GM21576 (cell line): ENCODE data around the gene CEP350.

Experiments
- ATAC-seq: cut with Tn5 transposase; IDR thresholded peaks from one replicate; pipeline ENCODE4 v1.9.1; 2021; ENCODE audit warnings: mild to moderate bottlenecking, moderate library complexity; ENCODE audit not compliant: unreplicated experiment

The CEP350 gene

GRCh38 chr1:180153032-180153431, 198.4 kb downstream of the CEP350 start:
- ATAC-seq = no peak

GRCh38 chr1:180154003-180154324, 199.4 kb downstream of the CEP350 start:
- ATAC-seq = no peak

GRCh38 chr1:180154325-180155181, 199.9 kb downstream of the CEP350 start, which contains the start of gene QSOX1:
Gene QSOX1, plus strand, starts transcription at chr1:180154869. Its CDS starts 39 bp downstream, at chr1:180154908.
- peak; percentile 91 for ATAC-seq

- no peak for ATAC-seq
Measured at GRCh38 chr1:180155182-180155682, 200.6 kb downstream of the CEP350 start.

GRCh38 chr1:180156201-180156600, 201.6 kb downstream of the CEP350 start:
- ATAC-seq = no peak

GRCh38 chr1:180156631-180157091, 202.1 kb downstream of the CEP350 start:
- no peak for ATAC-seq

GRCh38 chr1:180157108-180157507, 202.5 kb downstream of the CEP350 start:
- ATAC-seq = no peak

GRCh38 chr1:180157576-180158057, 203.0 kb downstream of the CEP350 start:
- no peak for ATAC-seq

GRCh38 chr1:180158149-180159147, 203.8 kb downstream of the CEP350 start:
- ATAC-seq = no peak

- ATAC-seq = no peak
Measured at GRCh38 chr1:180160357-180160756, 205.7 kb downstream of the CEP350 start.

GRCh38 chr1:180163041-180163440, 208.4 kb downstream of the CEP350 start:
- ATAC-seq = no peak
